ENCODE measurements around the gene GALNT1. TPM values are rescaled to one million over a fixed set of nuclear protein-coding genes. Genes with fewer than 3 reads are reported as not detected.

Gene GALNT1
- total and polyA plus RNA-seq, 10 of the 15 experiments (the other 5 are each of a cell fraction or from before 2014, with no cell fraction given), result 8.0 to 53.7 (median 29.9) TPM

GRCh38 chr18:35750929-35751328, 169.4 kb downstream of the GALNT1 start:
- Histone ChIP-seq H4K20me1 (ENCODE audit: control insufficient read depth, insufficient read depth) (no peaks in the 10 kb centered on the region), H2AFZ (ENCODE audit: control insufficient read depth, low read depth, low read length) (no peak overlapping the region), H3K9me3 (replicated peaks; ENCODE audit: control insufficient read depth, insufficient read depth, low read length) (no peaks in the 10 kb centered on the region; the same call in 2 of the 3 replicates), H3K36me3 (ENCODE audit: control insufficient read depth in 2 of 2, insufficient read depth in 2 of 2, low read length in 1 of 2) (no peaks in the 10 kb centered on the region), H3K9ac (ENCODE audit: control insufficient read depth, insufficient read depth, low read length) (no peak overlapping the region), H3K79me2 (ENCODE audit: control insufficient read depth, insufficient read depth, low read length) (no peaks in the 10 kb centered on the region), H3K27ac (ENCODE audit: control insufficient read depth, insufficient read depth) (no peak overlapping the region), H3K4me3 (no peak overlapping the region), H3K27me3 (replicated peaks in 1 of 2; ENCODE audit: control insufficient read depth in 2 of 2, insufficient read depth in 2 of 2, low read length in 1 of 2) (peaks cover 0 to 2% of the 10 kb centered on the region in 2 experiments; a peak in 2 of 4 replicates), H3K4me1 (ENCODE audit: control insufficient read depth, insufficient read depth, low read length) (no peaks in the 10 kb centered on the region), H3K4me2 (ENCODE audit: control insufficient read depth, insufficient read depth) (no peak overlapping the region)
- BruUV-seq (replicated peaks), result no TSS peak
- in situ Hi-C loops (cut with MboI) (no loop called here), intact Hi-C loops (cut with micrococcal nuclease; ENCODE audit: unreplicated experiment) (loop anchor here (10.0 kb wide), 1 partner anchor 166 kb away; the partner anchor contains the start of gene GALNT1)
- CTCF ChIA-PET, result interaction anchor here (0.9 to 1.1 kb wide), 5 partner anchors 9 to 364 kb away, joined by 3 to 5 read pairs (median 4); no protein-coding TSS in a partner anchor
- ATAC-seq (no peak), FAIRE-seq (no peak), DNase-seq (ENCODE audit: low read depth, low spot score) (no peak)
- TF ChIP-seq IKZF1 (conservative IDR thresholded peaks at IDR 0.05), result no peak
- no peak for TF ChIP-seq RB1 (IDR thresholded peaks at IDR 0.05; ENCODE audit: borderline replicate concordance)
- TF ChIP-seq CHD1 (IDR thresholded peaks at IDR 0.05; ENCODE audit: low read depth, low read length), result no peak
- TF ChIP-seq ZSCAN29 (IDR thresholded peaks at IDR 0.05), result no peak
- TF ChIP-seq ASH2L (IDR thresholded peaks at IDR 0.05; ENCODE audit: borderline replicate concordance, low read depth), result no peak
- no peak for TF ChIP-seq RELA (IDR thresholded peaks at IDR 0.05; ENCODE audit: borderline replicate concordance, partially characterized antibody)
- no peak for TF ChIP-seq SREBF1 (IDR thresholded peaks at IDR 0.05; ENCODE audit: low read length)
- RAD21 ChIA-PET (ENCODE audit: unreplicated experiment), result interaction anchor here (1.4 kb wide), 1 partner anchor 364 kb away, joined by 6 read pairs; no protein-coding TSS in a partner anchor
- 16% methylated on average over 2 of the region's 2 CpGs for WGBS (ENCODE audit: insufficient coverage, insufficient replicate concordance, low lambda C conversion rate, missing lambda C conversion rate)
- SMC1A ChIA-PET (ENCODE audit: uncharacterized antibody, unreplicated experiment), result interaction anchor here (0.9 to 1.4 kb wide), 3 partner anchors 9 to 533 kb away, joined by 3 to 4 read pairs (median 3); no protein-coding TSS in a partner anchor
- POLR2A ChIA-PET, result no interaction called here

GRCh38 chr18:35753306-35753910, 171.9 kb downstream of the GALNT1 start:
- BruUV-seq (replicated peaks), result no TSS peak
- Histone ChIP-seq H3K4me1 (ENCODE audit: control insufficient read depth, insufficient read depth, low read length) (no peaks in the 10 kb centered on the region), H3K36me3 (ENCODE audit: control insufficient read depth in 2 of 2, insufficient read depth in 2 of 2, low read length in 1 of 2) (no peaks in the 10 kb centered on the region), H3K79me2 (ENCODE audit: control insufficient read depth, insufficient read depth, low read length) (no peaks in the 10 kb centered on the region), H3K9me3 (replicated peaks; ENCODE audit: control insufficient read depth, insufficient read depth, low read length) (no peaks in the 10 kb centered on the region), H3K9ac (ENCODE audit: control insufficient read depth, insufficient read depth, low read length) (no peak overlapping the region), H3K4me3 (no peak overlapping the region), H3K27me3 (replicated peaks in 1 of 2; ENCODE audit: control insufficient read depth in 2 of 2, insufficient read depth in 2 of 2, low read length in 1 of 2) (peaks cover 0 to 2% of the 10 kb centered on the region in 2 experiments; a peak in 2 of 4 replicates), H3K27ac (ENCODE audit: control insufficient read depth, insufficient read depth) (no peak overlapping the region), H2AFZ (ENCODE audit: control insufficient read depth, low read depth, low read length) (no peak overlapping the region), H3K4me2 (ENCODE audit: control insufficient read depth, insufficient read depth) (no peak overlapping the region), H4K20me1 (ENCODE audit: control insufficient read depth, insufficient read depth) (no peaks in the 10 kb centered on the region)
- FAIRE-seq (no peak), DNase-seq (ENCODE audit: low read depth, low spot score) (no peak), ATAC-seq (no peak)
- RAD21 ChIA-PET (ENCODE audit: unreplicated experiment), result no interaction called here
- CTCF ChIA-PET, result interaction anchor here (1.3 kb wide), 1 partner anchor 367 kb away, joined by 4 read pairs; no protein-coding TSS in a partner anchor
- in situ Hi-C loops (cut with MboI) (no loop called here), intact Hi-C loops (cut with micrococcal nuclease; ENCODE audit: unreplicated experiment) (loop anchor here (10.0 kb wide), 1 partner anchor 169 kb away; the partner anchor contains the start of gene GALNT1)
- no peak for TF ChIP-seq DPF2 (IDR thresholded peaks at IDR 0.05)
- SMC1A ChIA-PET (ENCODE audit: uncharacterized antibody, unreplicated experiment), result no interaction called here
- POLR2A ChIA-PET, result no interaction called here
- 89% methylated on average over 5 of the region's 5 CpGs for WGBS (ENCODE audit: insufficient coverage, insufficient replicate concordance, low lambda C conversion rate, missing lambda C conversion rate)
